Fibroblast of lung (primary cell): ENCODE results near the gene ZBTB43.

ENCODE experiments used
- EZH2 ChIP-seq: IDR thresholded peaks from 2 replicates; pipeline ENCODE4 v1.5.1; 2012; ENCODE audit warnings: low read length, control low read depth, mild to moderate bottlenecking; ENCODE audit errors: missing control alignments
- TF ChIP-seq, protein P1 (sequence below), 2 donors: IDR thresholded peaks in 1 of 2; conservative IDR thresholded peaks in 1 of 2; 1 replicate in 1 of 2; 2 replicates in 1 of 2; pipeline ENCODE4 v1.5.1; 2011 to 2012; ENCODE audit warnings: low read length in 2 of 2, control low read depth in 1 of 2, inconsistent platforms in 1 of 2, low read depth in 1 of 2, mild to moderate bottlenecking in 1 of 2

- TF ChIP-seq, protein P1, sequence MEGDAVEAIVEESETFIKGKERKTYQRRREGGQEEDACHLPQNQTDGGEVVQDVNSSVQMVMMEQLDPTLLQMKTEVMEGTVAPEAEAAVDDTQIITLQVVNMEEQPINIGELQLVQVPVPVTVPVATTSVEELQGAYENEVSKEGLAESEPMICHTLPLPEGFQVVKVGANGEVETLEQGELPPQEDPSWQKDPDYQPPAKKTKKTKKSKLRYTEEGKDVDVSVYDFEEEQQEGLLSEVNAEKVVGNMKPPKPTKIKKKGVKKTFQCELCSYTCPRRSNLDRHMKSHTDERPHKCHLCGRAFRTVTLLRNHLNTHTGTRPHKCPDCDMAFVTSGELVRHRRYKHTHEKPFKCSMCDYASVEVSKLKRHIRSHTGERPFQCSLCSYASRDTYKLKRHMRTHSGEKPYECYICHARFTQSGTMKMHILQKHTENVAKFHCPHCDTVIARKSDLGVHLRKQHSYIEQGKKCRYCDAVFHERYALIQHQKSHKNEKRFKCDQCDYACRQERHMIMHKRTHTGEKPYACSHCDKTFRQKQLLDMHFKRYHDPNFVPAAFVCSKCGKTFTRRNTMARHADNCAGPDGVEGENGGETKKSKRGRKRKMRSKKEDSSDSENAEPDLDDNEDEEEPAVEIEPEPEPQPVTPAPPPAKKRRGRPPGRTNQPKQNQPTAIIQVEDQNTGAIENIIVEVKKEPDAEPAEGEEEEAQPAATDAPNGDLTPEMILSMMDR (conservative IDR thresholded peaks at IDR 0.05 in 1 of 2, IDR thresholded peaks at IDR 0.05 in 1 of 2; ENCODE audit: low read depth in 1 of 2, low read length in 2 of 2): no peak
- TF ChIP-seq EZH2: no peak
Measured at GRCh38 chr9:126804198-126804695, 593 bp upstream of the ZBTB43 start.
